Uterus (tissue), 4 donors: ENCODE measurements around the gene EML1. TPM values are rescaled to one million over a fixed set of nuclear protein-coding genes. Genes with fewer than 3 reads are reported as not detected.

Experiments used
- DNase-seq, 2 donors: peaks; one replicate each; pipeline ENCODE4 v3.0.0-alpha.2; 2019 to 2020
- H3K27ac ChIP-seq, 2 donors: fragments of 200-600 bp; sonication (generic); 1 replicate in 1 of 2; 2 replicates in 1 of 2; pipeline ENCODE4 v1.5.1; 2016 to 2018
- H3K27me3 ChIP-seq, 2 donors: fragments of 200-600 bp; sonication (generic); one replicate each; pipeline ENCODE4 v1.5.1; 2018 to 2019; ENCODE audit warnings: control low read depth in 1 of 2
- H3K36me3 ChIP-seq, 2 donors: fragments of 200-600 bp; sonication (generic); one replicate each; pipeline ENCODE4 v1.5.1; 2019; ENCODE audit warnings: control low read depth in 1 of 2
- H3K4me1 ChIP-seq, 2 donors: fragments of 200-600 bp; sonication (generic); one replicate each; pipeline ENCODE4 v1.5.1; 2018 to 2019; ENCODE audit warnings: control low read depth in 1 of 2
- H3K4me3 ChIP-seq, 2 donors: fragments of 200-600 bp; sonication (generic); 1 replicate in 1 of 2; 2 replicates in 1 of 2; pipeline ENCODE4 v1.5.1; 2018 to 2019; ENCODE audit warnings: mild to moderate bottlenecking in 1 of 2
- H3K9me3 ChIP-seq, 2 donors: fragments of 200-600 bp; sonication (generic); one replicate each; pipeline ENCODE4 v1.5.1; 2019; ENCODE audit warnings: control low read depth in 1 of 2
- POLR2A ChIP-seq, 2 donors: fragments of 450-650 bp; IDR thresholded peaks; one replicate each; pipeline ENCODE4 v1.6.1; 2016; ENCODE audit warnings: antibody characterized with exemption in 2 of 2, mild to moderate bottlenecking in 1 of 2, moderate library complexity in 1 of 2
- intact Hi-C: fragments of 100-400 bp; cut with DNase I; formaldehyde crosslinking; loops from one replicate; pipeline ENCODE4 v1.15.1; 2023; ENCODE audit warnings: low total_unique reads
- total RNA-seq, 4 donors: library from RNA; depleted of rRNA in 3 of 4; stranded (reverse); fragments of >200 nt in 3 of 4; gene quantifications; one replicate each; pipeline versions ENCODE4 v1.1.0 to v1.2.4, GENCODE V29; 2014 to 2023
- TF ChIP-seq, protein P1 (sequence below), 4 experiments: fragments of 200-600 bp in 2 of 4; fragments of 450-650 bp in 2 of 4; sonication (generic) in 2 of 4; IDR thresholded peaks; one replicate each; pipeline ENCODE4 v1.5.1; 2016 to 2019; ENCODE audit warnings: antibody characterized with exemption in 4 of 4, mild to moderate bottlenecking in 2 of 4, moderate library complexity in 1 of 4
- donor health status: DM: yes; HTN: yes; CAD: no.

Gene EML1
- total RNA-seq, 4 donors from 2014 or later, result 51.4 to 184 (median 84.4) TPM

DNA sequence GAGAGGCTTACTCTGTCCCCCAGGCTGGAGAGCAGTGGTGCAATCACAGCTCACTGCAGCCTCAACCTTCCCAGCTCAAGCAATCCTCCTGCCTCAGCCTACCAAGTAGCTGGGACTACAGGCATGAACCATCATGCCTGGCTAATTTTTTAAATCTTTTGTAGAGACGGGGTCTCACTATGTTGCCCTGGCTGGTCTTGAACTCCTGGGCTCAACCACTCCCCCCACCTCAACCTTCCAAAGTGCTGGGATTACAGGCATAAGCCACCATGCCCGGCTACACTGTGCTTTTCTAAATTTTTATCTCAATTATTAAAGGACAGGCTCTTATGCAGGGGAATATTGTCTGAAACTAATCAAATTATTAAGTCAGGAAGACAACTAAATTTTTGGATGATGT lies 44.6 kb downstream of the EML1 start:
- Histone ChIP-seq H3K36me3 (no peaks in the 10 kb centered on the region), H3K4me3 (no peak overlapping the region), H3K27me3 (no peaks in the 10 kb centered on the region), H3K27ac (no peak overlapping the region), H3K9me3 (no peaks in the 10 kb centered on the region), H3K4me1 (no peaks in the 10 kb centered on the region)
- TF ChIP-seq, protein P1, sequence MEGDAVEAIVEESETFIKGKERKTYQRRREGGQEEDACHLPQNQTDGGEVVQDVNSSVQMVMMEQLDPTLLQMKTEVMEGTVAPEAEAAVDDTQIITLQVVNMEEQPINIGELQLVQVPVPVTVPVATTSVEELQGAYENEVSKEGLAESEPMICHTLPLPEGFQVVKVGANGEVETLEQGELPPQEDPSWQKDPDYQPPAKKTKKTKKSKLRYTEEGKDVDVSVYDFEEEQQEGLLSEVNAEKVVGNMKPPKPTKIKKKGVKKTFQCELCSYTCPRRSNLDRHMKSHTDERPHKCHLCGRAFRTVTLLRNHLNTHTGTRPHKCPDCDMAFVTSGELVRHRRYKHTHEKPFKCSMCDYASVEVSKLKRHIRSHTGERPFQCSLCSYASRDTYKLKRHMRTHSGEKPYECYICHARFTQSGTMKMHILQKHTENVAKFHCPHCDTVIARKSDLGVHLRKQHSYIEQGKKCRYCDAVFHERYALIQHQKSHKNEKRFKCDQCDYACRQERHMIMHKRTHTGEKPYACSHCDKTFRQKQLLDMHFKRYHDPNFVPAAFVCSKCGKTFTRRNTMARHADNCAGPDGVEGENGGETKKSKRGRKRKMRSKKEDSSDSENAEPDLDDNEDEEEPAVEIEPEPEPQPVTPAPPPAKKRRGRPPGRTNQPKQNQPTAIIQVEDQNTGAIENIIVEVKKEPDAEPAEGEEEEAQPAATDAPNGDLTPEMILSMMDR (IDR thresholded peaks at IDR 0.05), result no peak
- TF ChIP-seq POLR2A (IDR thresholded peaks at IDR 0.05), result no peak
- intact Hi-C loops, result no loop called here
- no peak for DNase-seq

DNA sequence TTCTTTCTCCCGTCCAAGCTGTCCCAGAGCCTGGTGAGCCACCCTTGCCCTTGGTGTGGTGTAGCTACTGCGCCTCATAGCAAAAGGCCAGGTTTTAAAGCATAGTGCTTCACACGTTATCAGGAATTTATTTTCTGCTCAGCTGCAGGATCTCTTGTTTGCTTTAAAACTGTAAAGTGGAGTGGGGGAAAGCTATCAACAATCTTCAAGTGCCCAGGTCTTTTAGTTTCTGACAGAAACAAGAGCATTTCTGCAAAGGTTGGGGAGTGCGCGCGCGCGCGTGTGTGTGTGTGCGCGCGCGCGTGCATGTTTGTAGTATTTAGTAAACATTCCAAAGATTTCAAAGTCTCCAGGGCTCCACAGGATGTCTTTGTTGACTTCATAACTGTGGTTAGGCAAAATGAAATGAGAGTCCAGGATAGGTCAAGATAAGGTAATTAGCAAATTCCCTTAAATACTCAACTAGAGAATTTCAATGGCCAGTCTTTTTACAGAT lies 45.5 kb downstream of the EML1 start:
- Histone ChIP-seq H3K4me1 (no peaks in the 10 kb centered on the region), H3K27ac (no peak overlapping the region), H3K4me3 (no peak overlapping the region), H3K36me3 (no peaks in the 10 kb centered on the region), H3K27me3 (no peaks in the 10 kb centered on the region), H3K9me3 (no peaks in the 10 kb centered on the region)
- no peak for TF ChIP-seq POLR2A (IDR thresholded peaks at IDR 0.05)
- TF ChIP-seq, protein P1 (IDR thresholded peaks at IDR 0.05), result no peak
- intact Hi-C loops, result no loop called here
- no peak for DNase-seq

DNA sequence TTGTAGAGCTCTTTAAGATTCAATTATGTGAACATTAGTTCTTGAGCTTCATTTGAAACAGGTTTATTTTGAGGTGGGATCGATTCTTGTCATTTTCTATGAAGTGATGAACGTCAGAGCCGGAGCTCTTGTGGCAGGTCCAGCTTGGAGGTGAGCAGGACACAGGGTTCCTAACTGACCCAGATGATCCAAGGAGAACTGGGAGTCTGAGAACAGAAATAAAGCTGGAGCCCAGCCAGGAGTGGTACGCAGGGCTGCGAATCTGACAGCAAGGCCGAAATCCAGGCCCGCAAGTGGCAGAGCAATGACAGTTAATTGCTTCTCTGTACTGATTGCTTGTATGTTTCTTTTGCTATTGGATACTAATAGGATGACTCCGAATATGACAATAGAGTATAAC lies 46.5 kb downstream of the EML1 start:
- H3K4me3 ChIP-seq, result no peak overlapping the region
- H3K27ac ChIP-seq, result no peak overlapping the region
- DNase-seq, result no peak
- H3K27me3 ChIP-seq, result no peaks in the 10 kb centered on the region
- no peaks in the 10 kb centered on the region for H3K4me1 ChIP-seq
- no peaks in the 10 kb centered on the region for H3K36me3 ChIP-seq
- no peak for TF ChIP-seq POLR2A (IDR thresholded peaks at IDR 0.05)
- TF ChIP-seq, protein P1 (IDR thresholded peaks at IDR 0.05), result no peak
- no peaks in the 10 kb centered on the region for H3K9me3 ChIP-seq
- intact Hi-C loops, result no loop called here

DNA sequence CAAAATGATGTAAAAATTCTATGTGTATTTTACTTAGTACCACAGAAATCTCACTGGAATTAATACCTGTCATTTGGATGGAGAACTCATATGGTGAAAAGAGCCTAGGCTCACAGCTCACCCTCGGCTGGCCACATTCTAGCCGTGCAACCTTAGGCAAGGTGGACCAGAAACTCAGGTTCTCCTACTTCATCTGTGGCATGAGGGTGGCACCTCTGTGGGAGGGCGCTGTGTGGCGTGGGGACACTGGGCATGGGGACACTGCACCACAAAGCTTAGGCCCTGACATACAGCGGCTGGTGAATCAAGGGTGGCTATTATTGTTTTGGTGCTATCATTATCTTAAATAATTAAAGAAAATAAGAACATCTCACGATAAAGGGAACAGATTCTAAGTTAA lies 47.1 kb downstream of the EML1 start:
- Histone ChIP-seq H3K4me1 (no peaks in the 10 kb centered on the region), H3K27ac (no peak overlapping the region), H3K9me3 (no peaks in the 10 kb centered on the region), H3K27me3 (no peaks in the 10 kb centered on the region), H3K4me3 (no peak overlapping the region), H3K36me3 (no peaks in the 10 kb centered on the region)
- intact Hi-C loops, result no loop called here
- no peak for DNase-seq
- TF ChIP-seq, protein P1 (IDR thresholded peaks at IDR 0.05), result no peak
- no peak for TF ChIP-seq POLR2A (IDR thresholded peaks at IDR 0.05)

DNA sequence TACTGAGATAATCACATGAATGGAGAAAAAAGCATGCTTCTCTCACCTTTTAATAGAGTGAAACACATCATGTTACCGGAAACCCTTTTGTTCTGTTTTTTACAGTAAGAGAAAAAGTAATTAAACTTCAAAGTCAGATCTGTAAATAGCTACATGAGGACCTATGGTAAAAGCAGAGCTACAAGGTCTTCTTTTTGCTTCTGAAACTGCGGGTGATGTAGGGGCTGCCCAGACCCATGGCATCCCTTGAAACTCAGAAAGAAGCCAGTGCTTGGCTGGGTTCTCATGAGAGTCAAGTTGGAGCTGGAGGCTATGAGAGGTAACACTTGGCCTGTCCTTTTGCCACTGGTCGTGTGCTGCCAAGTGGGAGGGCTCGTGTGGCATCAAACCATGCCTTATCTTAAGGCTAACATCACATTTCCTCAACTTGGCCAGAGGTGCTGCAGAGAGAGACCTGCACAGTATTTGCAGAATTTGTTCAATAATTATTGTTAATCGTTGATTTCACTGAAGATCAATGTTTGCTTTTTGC lies 47.6 kb downstream of the EML1 start:
- intact Hi-C loops, result no loop called here
- TF ChIP-seq, protein P1 (IDR thresholded peaks at IDR 0.05), result no peak
- TF ChIP-seq POLR2A (IDR thresholded peaks at IDR 0.05), result no peak

More for the DNA sequence above, 47.6 kb downstream of the EML1 start:
- no peaks in the 10 kb centered on the region for H3K4me1 ChIP-seq
- H3K36me3 ChIP-seq, result no peaks in the 10 kb centered on the region
- H3K4me3 ChIP-seq, result no peak overlapping the region
- no peaks in the 10 kb centered on the region for H3K9me3 ChIP-seq
- DNase-seq, result no peak
- H3K27ac ChIP-seq, result no peak overlapping the region
- no peaks in the 10 kb centered on the region for H3K27me3 ChIP-seq
